PC-3 (cell line): ENCODE data around the gene ITPRIP. TPM values are rescaled to one million over a fixed set of nuclear protein-coding genes. Genes with fewer than 3 reads are reported as not detected.
A peak's percentile ranks its signal among the peaks of the same experiment; 100 is the strongest.

ENCODE experiments used
- ATAC-seq: fragments of 200-7000 bp; cut with Tn5 transposase; 2 replicates; pipeline ENCODE4 v1.9.1; 2020; ENCODE audit warnings: mild to moderate bottlenecking, moderate library complexity
- BruUV-seq: library from RNA; stranded (reverse); fragments of 400-500 nt; replicated peaks from 2 replicates; lab custom pipeline; 2021; lab: Mats Ljungman, UMichigan
- CTCF ChIA-PET: fragments of 300-600 bp; sonication (Branson Sonifier 250); formaldehyde crosslinking; loops from one replicate; lab custom pipeline; 2022; ENCODE audit warnings: antibody characterized with exemption; lab: Charles Lee
- POLR2A ChIA-PET: fragments of 300-600 bp; sonication (Branson Sonifier 250); formaldehyde crosslinking; loops from one replicate; lab custom pipeline; 2022; ENCODE audit warnings: antibody characterized with exemption; ENCODE audit not compliant: unreplicated experiment; lab: Charles Lee
- DNase-seq: peaks from one replicate; pipeline ENCODE4 v3.0.0-alpha.2; 2015
- H2AFZ ChIP-seq: fragments of 300-600 bp; sonication (generic); 2 replicates; pipeline ENCODE4 v1.6.0; 2016; ENCODE audit warnings: antibody characterized with exemption, low read length
- H3F3A ChIP-seq: fragments of 300-600 bp; sonication (generic); one replicate; pipeline ENCODE4 v1.6.0; 2017; ENCODE audit warnings: antibody characterized with exemption, low read length, control low read depth, mild to moderate bottlenecking; ENCODE audit not compliant: unreplicated experiment
- H3K27ac ChIP-seq: fragments of 300-600 bp; sonication (generic); 2 replicates; pipeline ENCODE4 v1.5.1; 2016; ENCODE audit warnings: mild to moderate bottlenecking, low read length
- H3K27me3 ChIP-seq: fragments of 300-600 bp; sonication (generic); 2 replicates; pipeline ENCODE4 v1.6.1; 2016; ENCODE audit warnings: low read length, mixed read lengths
- H3K36me3 ChIP-seq: fragments of 300-600 bp; sonication (generic); 2 replicates; pipeline ENCODE4 v1.6.1; 2016; ENCODE audit warnings: low read depth, mixed run types, low read length, mixed read lengths
- H3K4me1 ChIP-seq: fragments of 300-600 bp; sonication (generic); 2 replicates; pipeline ENCODE4 v1.5.1; 2016; ENCODE audit warnings: low read length; ENCODE audit not compliant: insufficient read depth
- H3K4me2 ChIP-seq: fragments of 300-600 bp; sonication (generic); 2 replicates; pipeline ENCODE4 v1.6.0; 2016; ENCODE audit warnings: low read length
- H3K4me3 ChIP-seq: fragments of 300-600 bp; sonication (generic); 2 replicates; pipeline ENCODE4 v1.5.1; 2016; ENCODE audit warnings: mild to moderate bottlenecking, low read length, mixed read lengths
- H3K79me2 ChIP-seq: fragments of 300-600 bp; sonication (generic); 2 replicates; pipeline ENCODE4 v1.6.1; 2017; ENCODE audit warnings: low read length, mixed read lengths
- H3K9ac ChIP-seq: fragments of 300-600 bp; sonication (generic); 2 replicates; pipeline ENCODE4 v1.6.0; 2016; ENCODE audit warnings: mild to moderate bottlenecking, low read length
- H3K9me2 ChIP-seq: fragments of 300-600 bp; sonication (generic); replicated peaks from 2 replicates; pipeline ENCODE4 v1.6.1; 2016; ENCODE audit warnings: mixed run types, low read length, mixed read lengths
- H3K9me3 ChIP-seq: fragments of 300-600 bp; sonication (generic); 2 replicates; pipeline ENCODE4 v1.6.1; 2016; ENCODE audit warnings: low read length, mixed read lengths
- H4K20me1 ChIP-seq: fragments of 300-600 bp; sonication (generic); 2 replicates; pipeline ENCODE4 v1.6.1; 2016; ENCODE audit warnings: low read length, mixed read lengths
- CTCF ChIP-seq: fragments of 300-600 bp; sonication (generic); conservative IDR thresholded peaks from 2 replicates; pipeline ENCODE4 v1.5.1; 2017; ENCODE audit warnings: antibody characterized with exemption, low read depth, mild to moderate bottlenecking, low read length
- EZH2 ChIP-seq: fragments of 300-600 bp; sonication (generic); IDR thresholded peaks from one replicate; pipeline ENCODE4 v1.6.1; 2017; ENCODE audit warnings: antibody characterized with exemption, mild to moderate bottlenecking, low read length; ENCODE audit not compliant: unreplicated experiment
- EZH2phosphoT487 ChIP-seq: fragments of 300-600 bp; sonication (generic); IDR thresholded peaks from 2 replicates; pipeline ENCODE4 v1.6.1; 2018; ENCODE audit warnings: mild to moderate bottlenecking, antibody characterized with exemption, low read length, borderline replicate concordance
- intact Hi-C: fragments of 100-400 bp; cut with micrococcal nuclease; formaldehyde crosslinking; loops from 2 replicates; pipeline ENCODE4 v1.9.0; 2023
- total RNA-seq: library from RNA; depleted of rRNA; stranded (reverse); fragments of >200 nt; gene quantifications from 2 replicates; pipeline ENCODE4 v1.2.3, GENCODE V29; 2014

The ITPRIP gene
- total RNA-seq, 1 experiment from 2014 or later = 7.0 TPM

GRCh38 chr10:104273899-104274575, 64.2 kb downstream of the ITPRIP start:
- no peak overlapping the region for H3K27ac ChIP-seq
- H3K9ac ChIP-seq = peak overlapping the region; percentile 56
- peak overlapping the region; percentile 78 for H2AFZ ChIP-seq
- no peaks in the 10 kb centered on the region for H3K9me3 ChIP-seq
- BruUV-seq = no TSS peak
- peak overlapping the region; percentile 66; the same call in 1 of the 2 replicates for H3K4me3 ChIP-seq
- no peaks in the 10 kb centered on the region for H3K27me3 ChIP-seq
- H3K36me3 ChIP-seq = no peaks in the 10 kb centered on the region
- peaks cover 24% of the 10 kb centered on the region for H3K4me1 ChIP-seq
- no peak for TF ChIP-seq EZH2phosphoT487
- TF ChIP-seq CTCF = no peak
- no peak for TF ChIP-seq EZH2
- ChIA-PET POLR2A (no interaction called here), CTCF (interaction anchor here (0.9 to 2.6 kb wide), 6 partner anchors 13 to 77 kb away, joined by 3 to 13 read pairs (median 9); no protein-coding TSS in a partner anchor)
- no peak for DNase-seq
- H3K9me2 ChIP-seq = no peaks in the 10 kb centered on the region
- H3F3A ChIP-seq = no peaks in the 10 kb centered on the region
- peak overlapping the region; percentile 84 for H3K4me2 ChIP-seq
- intact Hi-C loops = loop anchor here (2.0 kb wide), 1 partner anchor 77 kb away; no protein-coding TSS in a partner anchor
- H4K20me1 ChIP-seq = no peaks in the 10 kb centered on the region
- no peak for ATAC-seq
- H3K79me2 ChIP-seq = 0 out of 2 replicates have a peak, but pooled peaks cover 12% of the 10 kb centered on the region

GRCh38 chr10:104273286-104273685, 65.0 kb downstream of the ITPRIP start:
- ChIA-PET POLR2A (no interaction called here), CTCF (interaction anchor here (2.6 kb wide), 1 partner anchor 27 kb away, joined by 10 read pairs; no protein-coding TSS in a partner anchor)
- no peaks in the 10 kb centered on the region; the same call in 1 of the 2 replicates for H3K36me3 ChIP-seq
- H3K9me3 ChIP-seq = no peaks in the 10 kb centered on the region
- no peaks in the 10 kb centered on the region for H3F3A ChIP-seq
- no peak overlapping the region for H3K4me3 ChIP-seq
- TF ChIP-seq EZH2phosphoT487 = no peak
- TF ChIP-seq CTCF = no peak
- no peak for TF ChIP-seq EZH2
- H3K9ac ChIP-seq = no peak overlapping the region
- DNase-seq (peak; percentile 7), ATAC-seq (no peak)
- no peak overlapping the region for H2AFZ ChIP-seq
- H3K9me2 ChIP-seq = no peaks in the 10 kb centered on the region
- H3K79me2 ChIP-seq = peaks cover 16% of the 10 kb centered on the region
- no peaks in the 10 kb centered on the region for H4K20me1 ChIP-seq
- no peak overlapping the region for H3K27ac ChIP-seq
- intact Hi-C loops = no loop called here
- no TSS peak for BruUV-seq
- H3K27me3 ChIP-seq = no peaks in the 10 kb centered on the region
- no peak overlapping the region for H3K4me2 ChIP-seq
- H3K4me1 ChIP-seq = peaks cover 24% of the 10 kb centered on the region
